ENCODE measurements around the gene PMEPA1.

The PMEPA1 gene

GRCh38 chr20:57609842-57610167 lies 100.0 kb downstream of the PMEPA1 start:
- no peak for DNase-seq (ENCODE audit: low read depth in 2 of 2)

GRCh38 chr20:57609086-57609841 lies 100.6 kb downstream of the PMEPA1 start:
- DNase-seq (ENCODE audit: low read depth in 2 of 2) = no peak

- DNase-seq (ENCODE audit: low read depth in 2 of 2) = no peak
These were observed 101.3 kb downstream of the PMEPA1 start for GRCh38 chr20:57608516-57608915.

- DNase-seq (ENCODE audit: low read depth in 2 of 2) = no peak
These were observed 103.9 kb downstream of the PMEPA1 start for GRCh38 chr20:57605878-57606277.

- no peak for DNase-seq (ENCODE audit: low read depth in 2 of 2)
These were observed 104.8 kb downstream of the PMEPA1 start for GRCh38 chr20:57605045-57605444.

- DNase-seq (ENCODE audit: low read depth in 2 of 2) = no peak
These were observed 106.7 kb downstream of the PMEPA1 start for GRCh38 chr20:57603120-57603519.

GRCh38 chr20:57601737-57602136 lies 108.1 kb downstream of the PMEPA1 start:
- no peak for DNase-seq (ENCODE audit: low read depth in 2 of 2)

- DNase-seq (ENCODE audit: low read depth in 2 of 2) = no peak
These were observed 108.6 kb downstream of the PMEPA1 start for GRCh38 chr20:57601211-57601570.

GRCh38 chr20:57600320-57601210 lies 109.2 kb downstream of the PMEPA1 start:
- DNase-seq (ENCODE audit: low read depth in 2 of 2) = no peak

- DNase-seq (ENCODE audit: low read depth in 2 of 2) = no peak
These were observed 111.3 kb downstream of the PMEPA1 start for GRCh38 chr20:57598491-57598890.
